Occipital lobe (tissue), 2 donors: Measurements from ENCODE around the gene CACNA2D4. TPM values are rescaled to one million over a fixed set of nuclear protein-coding genes. Genes with fewer than 3 reads are reported as not detected.
"Not testable (repeated sequence)": the region's sequence is repeated elsewhere in the genome, so short reads cannot be mapped to it uniquely, and the experiment has no call there.

Source experiments
- DNase-seq: peaks from one replicate; lab custom pipeline; 2025; lab: John Stamatoyannopoulos, UW
- total RNA-seq: library from RNA; depleted of rRNA; stranded (reverse); fragments of >200 nt; gene quantifications from one replicate; pipeline ENCODE4 v1.2.3, GENCODE V29; 2014

The CACNA2D4 gene
- total RNA-seq = not detected

- DNase-seq = no peak
Measured at GRCh38 chr12:1918081-1918883, at the start of gene CACNA2D4. CACNA2D4 (minus strand) TSS chr12:1918652; CDS start chr12:1918473, 179 bp downstream.

GRCh38 chr12:1966561-1967226 lies 48.2 kb upstream of the CACNA2D4 start:
- no peak for DNase-seq

GRCh38 chr12:1965916-1966315 lies 47.5 kb upstream of the CACNA2D4 start:
- no peak for DNase-seq

GRCh38 chr12:1962051-1963020 lies 43.9 kb upstream of the CACNA2D4 start:
- no peak for DNase-seq

GRCh38 chr12:1956716-1957115 lies 38.3 kb upstream of the CACNA2D4 start:
- no peak for DNase-seq

- peak; percentile 42 for DNase-seq
Measured at GRCh38 chr12:1949771-1950470, 31.5 kb upstream of the CACNA2D4 start.

GRCh38 chr12:1948883-1949282 lies 30.4 kb upstream of the CACNA2D4 start:
- DNase-seq = no peak

- no peak for DNase-seq
Measured at GRCh38 chr12:1947081-1947480, 28.6 kb upstream of the CACNA2D4 start.

- no peak for DNase-seq
Measured at GRCh38 chr12:1946296-1946695, 27.8 kb upstream of the CACNA2D4 start.

- DNase-seq = not testable (repeated sequence)
Measured at GRCh38 chr12:1945502-1945901, 27.1 kb upstream of the CACNA2D4 start.

GRCh38 chr12:1939801-1940607 lies 21.6 kb upstream of the CACNA2D4 start:
- DNase-seq = peak; percentile 77

GRCh38 chr12:1939331-1939730 lies 20.9 kb upstream of the CACNA2D4 start:
- no peak for DNase-seq

GRCh38 chr12:1937481-1938224 lies 19.2 kb upstream of the CACNA2D4 start:
- DNase-seq = no peak

GRCh38 chr12:1936406-1937320 lies 18.2 kb upstream of the CACNA2D4 start:
- DNase-seq = peak; percentile 79

GRCh38 chr12:1935700-1936378 lies 17.4 kb upstream of the CACNA2D4 start:
- DNase-seq = no peak

GRCh38 chr12:1935242-1935641 lies 16.8 kb upstream of the CACNA2D4 start:
- no peak for DNase-seq

GRCh38 chr12:1934831-1935230 lies 16.4 kb upstream of the CACNA2D4 start:
- no peak for DNase-seq

- no peak for DNase-seq
Measured at GRCh38 chr12:1934068-1934467, 15.6 kb upstream of the CACNA2D4 start.
